MM.1S (cell line): ENCODE data around the gene CLIC5.

ENCODE experiments used
- DNase-seq: peaks from one replicate; pipeline ENCODE4 v3.0.0-alpha.2; 2015
- H2AFZ ChIP-seq: fragments of 300-600 bp; sonication (generic); 2 replicates; pipeline ENCODE4 v1.6.0; 2016; ENCODE audit warnings: antibody characterized with exemption, low read length
- H3F3A ChIP-seq: fragments of 300-600 bp; sonication (generic); 2 replicates; pipeline ENCODE4 v1.6.1; 2016; ENCODE audit warnings: mild to moderate bottlenecking, antibody characterized with exemption, low read length, moderate library complexity, mixed read lengths; ENCODE audit not compliant: insufficient read depth
- H3K27ac ChIP-seq: fragments of 300-600 bp; sonication (generic); 2 replicates; pipeline ENCODE4 v1.5.1; 2016; ENCODE audit warnings: mild to moderate bottlenecking, low read length
- H3K27me3 ChIP-seq: fragments of 300-600 bp; sonication (generic); replicated peaks from 2 replicates; pipeline ENCODE4 v1.6.0; 2016; ENCODE audit warnings: low read length; ENCODE audit not compliant: insufficient read depth
- H3K36me3 ChIP-seq: fragments of 300-600 bp; sonication (generic); replicated peaks from 2 replicates; pipeline ENCODE4 v1.6.1; 2016; ENCODE audit warnings: mild to moderate bottlenecking, low read length, mixed read lengths; ENCODE audit not compliant: insufficient read depth
- H3K4me1 ChIP-seq: fragments of 300-600 bp; sonication (generic); 2 replicates; pipeline ENCODE4 v1.6.1; 2016; ENCODE audit warnings: low read length, mixed read lengths
- H3K4me2 ChIP-seq: fragments of 300-600 bp; sonication (generic); 2 replicates; pipeline ENCODE4 v1.6.0; 2016; ENCODE audit warnings: low read depth, low read length
- H3K4me3 ChIP-seq: fragments of 300-600 bp; sonication (generic); 2 replicates; pipeline ENCODE4 v1.5.1; 2016; ENCODE audit warnings: low read length, mixed read lengths
- H3K79me2 ChIP-seq: fragments of 300-600 bp; sonication (generic); 2 replicates; pipeline ENCODE4 v1.6.1; 2016; ENCODE audit warnings: mixed run types, low read length, mixed read lengths
- H3K9ac ChIP-seq: fragments of 300-600 bp; sonication (generic); 2 replicates; pipeline ENCODE4 v1.6.1; 2016; ENCODE audit warnings: low read length, mixed read lengths
- H3K9me2 ChIP-seq: fragments of 300-600 bp; sonication (generic); replicated peaks from 2 replicates; pipeline ENCODE4 v1.6.1; 2016; ENCODE audit warnings: mild to moderate bottlenecking, low read length, mixed read lengths; ENCODE audit not compliant: insufficient read depth
- H3K9me3 ChIP-seq: fragments of 300-600 bp; sonication (generic); replicated peaks from 2 replicates; pipeline ENCODE4 v1.6.1; 2016; ENCODE audit warnings: mild to moderate bottlenecking, low read length, mixed read lengths; ENCODE audit not compliant: insufficient read depth
- H4K20me1 ChIP-seq: fragments of 300-600 bp; sonication (generic); 2 replicates; pipeline ENCODE4 v1.6.1; 2016; ENCODE audit warnings: mild to moderate bottlenecking, low read length, moderate library complexity, mixed read lengths; ENCODE audit not compliant: insufficient read depth
- EZH2 ChIP-seq: fragments of 300-600 bp; sonication (generic); optimal IDR thresholded peaks from 2 replicates; pipeline ENCODE3; 2017; ENCODE audit warnings: low read depth, mild to moderate bottlenecking, antibody characterized with exemption, low read length, mixed read lengths
- EZH2phosphoT487 ChIP-seq: fragments of 300-600 bp; sonication (generic); IDR thresholded peaks from 2 replicates; pipeline ENCODE4 v1.6.1; 2018; ENCODE audit warnings: antibody characterized with exemption, low read length
- TF ChIP-seq, protein P1 (sequence below): fragments of 300-600 bp; sonication (generic); IDR thresholded peaks from 2 replicates; pipeline ENCODE4 v1.5.1; 2016; ENCODE audit warnings: antibody characterized with exemption, low read length, mixed read lengths

CLIC5 gene

DNA sequence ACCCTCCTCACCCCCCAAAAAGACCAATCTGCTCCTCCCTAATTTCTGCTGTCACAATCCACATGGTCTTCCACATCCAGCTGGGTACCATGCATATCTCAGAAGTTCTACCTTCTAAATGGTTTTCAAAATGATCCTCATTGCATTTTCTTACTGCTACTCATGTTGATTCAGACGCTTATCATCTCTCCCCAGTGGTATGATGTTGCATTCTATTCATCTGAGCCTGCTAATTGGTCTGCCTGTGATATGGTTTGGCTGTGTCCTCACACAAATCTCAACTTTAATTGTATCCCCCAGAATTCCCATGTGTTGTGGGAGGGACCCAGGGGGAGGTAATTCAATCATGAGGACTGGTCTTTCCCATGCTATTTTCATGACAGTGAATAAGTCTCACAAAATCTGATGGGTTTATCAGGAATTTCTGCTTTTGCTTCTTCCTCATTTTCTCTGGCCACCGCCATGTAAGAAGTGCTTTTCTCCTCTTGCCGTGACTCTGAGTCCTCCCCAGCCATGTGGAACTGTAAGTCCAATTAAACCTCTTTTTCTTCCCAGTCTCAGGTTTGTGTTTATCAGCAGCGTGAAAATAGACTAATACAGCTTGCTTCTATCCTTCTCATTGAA lies 41.4 kb upstream of the CLIC5 start:
- DNase-seq = no peak
- Histone ChIP-seq H3K27me3 (no peaks in the 10 kb centered on the region), H4K20me1 (no peaks in the 10 kb centered on the region), H3K79me2 (no peaks in the 10 kb centered on the region), H3K4me2 (no peak overlapping the region), H3K4me1 (no peaks in the 10 kb centered on the region), H3K9me2 (no peaks in the 10 kb centered on the region), H3K36me3 (no peaks in the 10 kb centered on the region), H3K9ac (no peak overlapping the region), H3K27ac (no peak overlapping the region), H3K4me3 (no peak overlapping the region), H2AFZ (no peak overlapping the region), H3F3A (no peaks in the 10 kb centered on the region), H3K9me3 (no peaks in the 10 kb centered on the region)
- no peak for TF ChIP-seq EZH2
- TF ChIP-seq, protein P1, sequence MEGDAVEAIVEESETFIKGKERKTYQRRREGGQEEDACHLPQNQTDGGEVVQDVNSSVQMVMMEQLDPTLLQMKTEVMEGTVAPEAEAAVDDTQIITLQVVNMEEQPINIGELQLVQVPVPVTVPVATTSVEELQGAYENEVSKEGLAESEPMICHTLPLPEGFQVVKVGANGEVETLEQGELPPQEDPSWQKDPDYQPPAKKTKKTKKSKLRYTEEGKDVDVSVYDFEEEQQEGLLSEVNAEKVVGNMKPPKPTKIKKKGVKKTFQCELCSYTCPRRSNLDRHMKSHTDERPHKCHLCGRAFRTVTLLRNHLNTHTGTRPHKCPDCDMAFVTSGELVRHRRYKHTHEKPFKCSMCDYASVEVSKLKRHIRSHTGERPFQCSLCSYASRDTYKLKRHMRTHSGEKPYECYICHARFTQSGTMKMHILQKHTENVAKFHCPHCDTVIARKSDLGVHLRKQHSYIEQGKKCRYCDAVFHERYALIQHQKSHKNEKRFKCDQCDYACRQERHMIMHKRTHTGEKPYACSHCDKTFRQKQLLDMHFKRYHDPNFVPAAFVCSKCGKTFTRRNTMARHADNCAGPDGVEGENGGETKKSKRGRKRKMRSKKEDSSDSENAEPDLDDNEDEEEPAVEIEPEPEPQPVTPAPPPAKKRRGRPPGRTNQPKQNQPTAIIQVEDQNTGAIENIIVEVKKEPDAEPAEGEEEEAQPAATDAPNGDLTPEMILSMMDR = no peak
- TF ChIP-seq EZH2phosphoT487 = no peak

DNA sequence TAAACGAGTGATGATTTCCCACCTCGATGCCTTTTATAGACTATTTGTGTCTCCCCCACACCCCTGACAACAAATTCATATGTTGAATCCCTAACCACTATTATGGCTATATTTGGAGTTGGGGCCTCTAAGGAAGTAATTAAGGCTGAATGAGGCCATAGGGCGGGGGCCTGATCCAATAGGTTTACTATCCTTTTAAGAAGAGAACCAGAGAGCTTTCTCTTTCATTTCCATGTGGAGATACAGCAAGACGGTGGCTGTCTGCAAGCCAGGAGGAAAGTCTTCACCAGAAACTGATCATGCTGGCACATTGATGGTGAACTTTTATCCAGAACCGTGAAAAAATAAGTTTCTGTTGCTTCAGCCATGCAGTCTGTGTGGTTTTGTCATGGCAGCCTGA lies 38.9 kb upstream of the CLIC5 start:
- H3K9me2 ChIP-seq = no peaks in the 10 kb centered on the region
- no peaks in the 10 kb centered on the region for H4K20me1 ChIP-seq
- no peak for DNase-seq
- H3K4me2 ChIP-seq = no peak overlapping the region
- no peak overlapping the region for H3K4me3 ChIP-seq
- no peaks in the 10 kb centered on the region for H3K9me3 ChIP-seq
- H3K36me3 ChIP-seq = no peaks in the 10 kb centered on the region
- no peaks in the 10 kb centered on the region for H3K27me3 ChIP-seq
- no peaks in the 10 kb centered on the region for H3K79me2 ChIP-seq
- H3K27ac ChIP-seq = no peak overlapping the region
- TF ChIP-seq EZH2 (no peak), EZH2phosphoT487 (no peak)
- TF ChIP-seq, protein P1 = no peak
- H3K9ac ChIP-seq = no peak overlapping the region
- no peaks in the 10 kb centered on the region for H3F3A ChIP-seq
- no peak overlapping the region for H2AFZ ChIP-seq
- H3K4me1 ChIP-seq = no peaks in the 10 kb centered on the region

DNA sequence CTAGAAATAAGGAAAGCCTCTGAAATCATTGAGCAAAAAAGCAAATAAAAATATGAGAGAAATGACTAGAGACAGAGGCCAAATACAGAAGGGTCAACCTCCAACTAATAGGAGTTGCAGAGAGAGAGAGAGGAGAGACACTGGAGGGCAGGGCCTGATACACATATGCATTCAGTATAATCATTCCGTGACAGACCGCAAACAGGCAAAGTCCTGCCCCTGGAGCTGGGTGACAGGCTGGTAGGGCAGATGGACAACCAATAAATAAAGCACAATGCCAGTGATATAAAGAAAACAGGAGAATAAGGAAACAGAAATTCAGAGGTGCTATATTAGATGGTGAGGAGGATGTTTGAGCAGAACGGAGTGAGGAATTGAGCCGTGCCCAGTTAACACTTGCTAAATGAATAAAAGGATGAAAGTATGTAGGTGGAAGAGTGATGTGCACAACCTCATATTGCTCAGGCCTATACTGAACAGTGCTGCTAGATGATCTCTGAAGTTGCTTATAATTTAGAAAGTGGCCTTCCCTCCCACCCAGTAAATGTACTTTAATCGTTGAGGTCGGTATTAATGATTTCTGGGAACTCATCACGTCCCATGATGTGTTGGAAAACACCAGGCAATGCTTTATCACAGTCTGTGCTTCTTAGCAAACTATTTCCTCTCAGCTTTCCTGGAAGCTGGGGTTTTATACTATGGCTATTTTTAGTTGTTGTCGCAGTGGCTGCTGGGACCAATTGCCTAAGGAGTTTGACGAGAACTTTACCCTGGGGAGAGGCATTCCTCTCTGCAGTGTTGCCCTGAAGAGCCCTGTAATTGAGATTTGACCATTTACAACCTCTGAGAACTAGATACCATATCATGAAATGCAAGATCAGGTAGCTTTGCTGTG lies 37.6 kb upstream of the CLIC5 start:
- Histone ChIP-seq H3K4me2 (no peak overlapping the region), H4K20me1 (no peaks in the 10 kb centered on the region), H3K9me2 (no peaks in the 10 kb centered on the region), H3K79me2 (no peaks in the 10 kb centered on the region), H3K9ac (no peak overlapping the region), H3K4me1 (no peaks in the 10 kb centered on the region), H3K36me3 (no peaks in the 10 kb centered on the region), H3K9me3 (no peaks in the 10 kb centered on the region), H3K27ac (no peak overlapping the region), H3F3A (no peaks in the 10 kb centered on the region), H3K27me3 (no peaks in the 10 kb centered on the region), H3K4me3 (no peak overlapping the region), H2AFZ (no peak overlapping the region)
- no peak for DNase-seq
- TF ChIP-seq EZH2phosphoT487 = no peak
- TF ChIP-seq EZH2 = no peak
- TF ChIP-seq, protein P1 = no peak
